Renal pelvis (tissue), 12 donors: ENCODE data around the gene MRPS27. TPM values are rescaled to one million over a fixed set of nuclear protein-coding genes. Genes with fewer than 3 reads are reported as not detected.
A peak's percentile ranks its signal among the peaks of the same experiment; 100 is the strongest.

ENCODE experiments used
- DNase-seq: peaks from one replicate; pipeline ENCODE4 v3.0.0-alpha.2; 2013
- long read RNA-seq, 16 experiments: transcript quantifications; one replicate each; lab custom pipeline, GENCODE V29; 2026
- polyA plus RNA-seq, 3 donors: library from polyadenylated mRNA; unstranded; fragments of 120-200 nt; gene quantifications; one replicate each; pipeline ENCODE4 v1.2.1, GENCODE V29; 2013; ENCODE audit not compliant: insufficient read length in 3 of 3

The MRPS27 gene
- 10 to 100 TPM; 62.5 to 70.7 (median 64.2) TPM for polyA plus RNA-seq
- long read RNA-seq, donor 1, transcript MRPS27-201 (11 exons, 2,785 nt): major isoform, 20 of 20 reads
- long read RNA-seq, donor 1, partial matches to known transcripts: 0 of 20 reads
- long read RNA-seq, donor 1, other reads (novel, unspliced or antisense): 0 of 20 reads
- long read RNA-seq, donor 2, transcript MRPS27-201 (11 exons, 2,785 nt): major isoform, 21 of 22 reads
- long read RNA-seq, donor 2, partial matches to known transcripts: 0 of 22 reads
- long read RNA-seq, donor 2, other reads (novel, unspliced or antisense): 0 of 22 reads
- long read RNA-seq, donor 3, transcript MRPS27-201 (11 exons, 2,785 nt): major isoform, 12 of 34 reads
- long read RNA-seq, donor 3, partial matches to known transcripts: 21 of 34 reads
- long read RNA-seq, donor 3, other reads (novel, unspliced or antisense): 0 of 34 reads
- long read RNA-seq, donor 4, transcript MRPS27-201 (11 exons, 2,785 nt): major isoform, 14 of 30 reads
- long read RNA-seq, donor 4, partial matches to known transcripts: 15 of 30 reads
- long read RNA-seq, donor 4, other reads (novel, unspliced or antisense): 0 of 30 reads
- long read RNA-seq, donor 5, transcript MRPS27-201 (11 exons, 2,785 nt): major isoform, 10 of 10 reads
- long read RNA-seq, donor 5, partial matches to known transcripts: 0 of 10 reads
- long read RNA-seq, donor 5, other reads (novel, unspliced or antisense): 0 of 10 reads
- long read RNA-seq, donor 6, transcript MRPS27-201 (11 exons, 2,785 nt): major isoform, 11 of 24 reads
- long read RNA-seq, donor 6, partial matches to known transcripts: 13 of 24 reads
- long read RNA-seq, donor 6, other reads (novel, unspliced or antisense): 0 of 24 reads
- long read RNA-seq, donor 7, transcript MRPS27-201 (11 exons, 2,785 nt): major isoform, 21 of 27 reads
- long read RNA-seq, donor 7, partial matches to known transcripts: 5 of 27 reads
- long read RNA-seq, donor 7, other reads (novel, unspliced or antisense): 0 of 27 reads
- long read RNA-seq, donor 8, transcript MRPS27-201 (11 exons, 2,785 nt): major isoform, 11 of 11 reads
- long read RNA-seq, donor 8, partial matches to known transcripts: 0 of 11 reads
- long read RNA-seq, donor 8, other reads (novel, unspliced or antisense): 0 of 11 reads
- long read RNA-seq, donor 9, transcript MRPS27-201 (11 exons, 2,785 nt): major isoform, 23 of 44 reads
- long read RNA-seq, donor 9, partial matches to known transcripts: 18 of 44 reads
- long read RNA-seq, donor 9, other reads (novel, unspliced or antisense): 0 of 44 reads
- long read RNA-seq, donor 10, transcript MRPS27-201 (11 exons, 2,785 nt): major isoform, 10 of 25 reads
- long read RNA-seq, donor 10, partial matches to known transcripts: 13 of 25 reads
- long read RNA-seq, donor 10, other reads (novel, unspliced or antisense): 0 of 25 reads
- long read RNA-seq, donor 11, transcript MRPS27-201 (11 exons, 2,785 nt): major isoform, 17 of 22 reads
- long read RNA-seq, donor 11, partial matches to known transcripts: 5 of 22 reads
- long read RNA-seq, donor 11, other reads (novel, unspliced or antisense): 0 of 22 reads
- long read RNA-seq, donor 12, transcript MRPS27-201 (11 exons, 2,785 nt): major isoform, 25 of 65 reads
- long read RNA-seq, donor 12, partial matches to known transcripts: 39 of 65 reads
- long read RNA-seq, donor 12, other reads (novel, unspliced or antisense): 0 of 65 reads
- long read RNA-seq, donor 13, transcript MRPS27-201 (11 exons, 2,785 nt): major isoform, 11 of 11 reads
- long read RNA-seq, donor 13, partial matches to known transcripts: 0 of 11 reads
- long read RNA-seq, donor 13, other reads (novel, unspliced or antisense): 0 of 11 reads
- long read RNA-seq, donor 14, transcript MRPS27-201 (11 exons, 2,785 nt): major isoform, 24 of 37 reads
- long read RNA-seq, donor 14, partial matches to known transcripts: 10 of 37 reads
- long read RNA-seq, donor 14, other reads (novel, unspliced or antisense): 0 of 37 reads
- long read RNA-seq, donor 15, transcript MRPS27-201 (11 exons, 2,785 nt): major isoform, 16 of 37 reads
- long read RNA-seq, donor 15, partial matches to known transcripts: 21 of 37 reads
- long read RNA-seq, donor 15, other reads (novel, unspliced or antisense): 0 of 37 reads
- long read RNA-seq, donor 16, transcript MRPS27-201 (11 exons, 2,785 nt): major isoform, 22 of 37 reads
- long read RNA-seq, donor 16, partial matches to known transcripts: 12 of 37 reads
- long read RNA-seq, donor 16, other reads (novel, unspliced or antisense): 0 of 37 reads

DNA sequence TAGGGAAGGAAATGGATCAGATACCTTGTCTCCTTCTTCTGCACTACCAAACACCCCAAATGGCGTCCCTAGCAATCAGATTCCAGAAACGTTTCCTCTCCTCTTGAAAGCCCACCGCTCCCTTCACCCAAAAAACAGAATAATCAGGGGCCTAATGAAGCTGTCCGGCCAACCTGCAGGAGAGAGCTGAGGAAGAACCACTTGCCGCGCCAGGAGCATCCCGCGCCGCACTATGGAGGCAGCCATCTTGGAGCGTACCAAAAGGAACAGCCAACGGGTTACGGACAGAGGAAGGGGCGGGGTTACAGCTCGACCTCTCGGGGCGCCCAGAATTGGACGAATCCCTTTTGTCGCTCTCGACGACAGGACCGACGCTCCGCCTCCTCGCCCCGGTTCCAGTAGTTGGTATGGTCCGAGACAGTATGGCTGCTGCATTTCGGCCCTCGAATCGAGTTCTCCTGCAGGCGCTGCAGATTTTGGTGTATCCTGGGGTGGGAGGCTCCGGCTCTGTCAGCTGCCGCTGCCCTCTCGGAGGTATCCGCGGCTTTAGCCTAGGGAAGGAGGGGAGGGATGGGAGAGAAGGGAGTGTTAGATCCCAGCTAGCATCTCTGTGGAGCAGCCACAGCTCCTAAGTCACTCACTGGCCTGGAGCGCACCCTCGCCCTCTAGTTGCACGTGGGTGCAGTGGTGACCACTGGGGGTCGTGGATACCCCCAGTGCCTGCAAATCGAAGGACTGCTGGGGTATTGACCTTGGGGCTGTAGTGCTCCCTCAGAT is at the start of gene MRPS27, which contains the start of gene PTCD2:
MRPS27 (minus strand) TSS at position 265 of the 777 bp plus-strand sequence; CDS start at position 246, 19 bp downstream.
PTCD2 (plus strand) TSS at position 398 of the 777 bp plus-strand sequence; CDS start at position 408, 10 bp downstream.
- DNase-seq: peak; percentile 98

DNA sequence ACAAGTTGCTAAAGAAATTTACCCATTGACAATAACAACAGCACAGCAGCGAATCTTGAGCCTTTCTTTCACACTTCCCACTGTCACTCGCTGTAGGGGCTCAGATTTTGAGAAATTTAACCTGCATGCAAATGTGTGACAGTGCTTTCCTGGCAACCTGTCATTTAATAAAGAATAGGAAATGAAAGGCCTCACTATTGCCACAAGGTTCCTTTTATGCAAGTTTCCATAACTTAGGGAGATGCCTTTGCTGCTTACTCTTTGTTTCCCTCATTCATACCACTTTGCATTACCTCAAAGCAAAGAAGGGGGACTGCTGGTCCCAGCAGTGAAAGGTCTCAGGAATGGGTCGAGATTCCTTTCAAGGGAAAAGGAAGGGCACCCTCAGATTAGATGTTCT is 49.7 kb upstream of the MRPS27 start:
- DNase-seq: no peak

DNA sequence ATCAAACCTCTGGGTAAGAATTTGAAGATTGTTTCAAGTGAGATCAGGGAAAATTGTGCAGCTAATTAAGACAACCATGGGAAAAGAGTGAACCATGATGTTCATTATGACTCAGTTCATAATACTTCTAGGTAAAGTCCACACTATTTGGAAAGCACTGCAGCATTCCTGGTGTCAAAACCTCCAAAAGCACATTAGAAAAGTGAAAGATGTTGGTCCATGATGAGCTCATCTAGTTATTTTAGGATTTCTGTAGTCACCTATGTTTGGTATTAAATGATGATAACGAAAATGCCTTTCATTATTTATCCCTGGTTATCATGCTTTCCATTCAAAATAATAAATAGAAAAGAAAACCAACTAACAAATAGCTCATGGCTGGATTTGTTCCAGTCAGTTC is 49.3 kb upstream of the MRPS27 start:
- no peak for DNase-seq

DNA sequence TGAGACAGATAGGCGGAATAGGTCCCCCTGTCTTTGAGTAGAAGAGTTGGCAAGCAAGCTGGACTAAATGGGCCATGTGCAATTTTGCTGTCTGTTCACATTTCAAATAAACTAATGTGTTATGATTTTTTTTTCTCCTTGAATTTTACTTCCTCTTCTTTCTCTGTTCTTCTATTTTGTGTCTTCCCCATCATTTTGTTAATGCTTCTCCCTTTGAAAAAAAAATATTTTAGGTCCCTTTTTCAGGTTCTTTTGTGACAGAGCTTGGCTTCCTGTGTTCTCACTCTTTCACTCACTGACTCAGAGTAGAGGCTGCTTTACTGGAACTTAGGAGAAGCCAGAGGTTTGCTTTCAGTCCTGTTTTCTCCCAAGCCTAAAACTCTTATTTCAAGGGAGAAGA is 48.2 kb upstream of the MRPS27 start:
- no peak for DNase-seq

DNA sequence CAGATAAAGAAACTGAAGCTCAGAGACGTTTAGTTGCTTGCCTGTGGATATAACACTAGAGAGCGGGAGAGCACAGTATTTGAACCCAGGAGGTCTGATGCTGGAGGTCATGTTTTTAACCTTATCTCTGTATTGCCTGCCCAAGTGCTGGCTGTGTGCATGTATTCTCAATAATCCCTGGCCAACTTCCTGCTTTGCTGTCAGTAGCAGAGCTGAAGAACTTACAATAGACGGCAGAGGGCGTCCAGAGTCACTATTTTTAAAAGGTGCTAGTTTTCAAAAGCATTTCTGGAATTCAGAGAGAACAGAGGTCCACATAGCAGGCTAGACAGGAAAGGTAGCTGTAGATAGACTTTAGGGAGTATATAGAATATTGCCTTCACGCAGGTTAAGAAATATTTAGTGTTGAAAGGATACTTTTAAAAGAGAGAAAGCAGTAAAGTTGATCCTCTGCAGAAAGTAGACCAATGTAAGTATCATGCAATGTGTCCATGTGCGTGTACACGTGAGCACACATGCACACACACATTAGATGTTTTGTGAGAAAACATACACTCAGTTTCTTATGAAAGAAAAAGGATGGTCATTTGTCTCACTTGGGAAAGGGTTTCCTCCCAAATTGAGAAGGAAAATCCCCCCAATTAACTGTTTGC is 46.4 kb upstream of the MRPS27 start:
- DNase-seq: peak; percentile 76

DNA sequence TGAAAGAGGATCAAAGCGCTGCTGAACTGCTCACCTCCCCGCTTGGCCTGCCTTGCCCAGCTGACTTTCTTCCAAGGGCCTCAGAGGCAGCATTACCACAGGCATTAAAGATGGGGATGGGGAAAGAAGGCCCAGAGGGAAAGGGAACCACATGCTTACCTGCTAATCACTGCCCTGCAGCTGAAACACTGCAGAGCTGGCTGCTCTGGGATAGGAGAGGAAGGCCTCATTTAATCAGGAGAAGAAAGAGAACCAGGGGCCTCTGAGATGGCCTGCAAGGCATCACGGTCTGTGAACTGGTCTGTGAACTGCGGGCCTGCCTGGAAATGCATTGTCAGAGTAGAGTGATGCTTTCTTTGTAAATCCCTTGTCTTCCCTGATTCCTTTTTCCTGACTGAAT is 44.9 kb upstream of the MRPS27 start:
- DNase-seq: no peak

DNA sequence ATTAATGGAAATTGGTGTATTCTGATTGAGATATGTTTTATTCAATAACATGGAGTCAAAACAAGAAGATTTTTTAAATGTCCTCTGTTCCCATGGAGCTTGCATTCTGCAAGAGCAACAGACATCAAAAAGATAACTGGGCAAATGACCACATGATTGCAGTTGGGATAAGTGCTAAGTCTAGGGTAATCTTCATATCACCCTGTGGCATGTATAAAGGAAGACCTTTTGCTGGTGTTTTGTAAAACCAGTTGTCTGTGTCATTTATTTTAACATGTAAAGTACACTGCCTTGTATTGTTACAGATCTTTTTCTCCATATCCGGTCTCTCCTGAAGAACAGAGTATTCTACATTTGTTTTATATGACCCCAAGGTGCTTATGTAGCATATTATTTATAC is 44.1 kb upstream of the MRPS27 start:
- no peak for DNase-seq

DNA sequence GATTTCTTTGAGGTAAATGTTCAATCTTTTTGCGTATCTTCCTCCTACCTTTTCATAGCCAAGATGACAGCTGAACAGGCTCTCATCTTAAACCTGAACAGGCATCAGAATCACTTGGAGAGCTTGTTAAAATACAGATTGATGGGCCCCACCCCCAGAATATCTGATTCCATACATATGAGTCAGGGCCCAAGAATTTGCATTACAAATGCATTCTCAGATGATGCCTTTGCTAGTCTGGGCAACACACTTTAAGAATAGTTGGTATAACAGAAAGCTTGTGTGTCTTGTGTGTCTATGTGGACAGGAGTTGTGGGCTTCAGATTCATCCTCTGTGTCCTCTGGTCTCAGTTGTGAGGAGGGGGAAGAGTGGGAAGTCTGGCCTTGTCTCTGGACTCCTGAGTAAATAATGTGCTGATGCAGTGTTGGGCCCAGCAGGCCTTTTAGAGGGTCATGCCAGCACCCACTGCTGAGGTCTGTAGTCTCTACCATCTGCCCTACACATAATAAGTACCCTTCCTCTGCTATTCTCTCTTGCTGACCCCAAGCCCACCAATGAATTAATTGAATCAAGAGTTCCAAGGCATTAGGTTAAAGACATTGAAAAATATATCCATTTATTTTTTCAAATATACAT is 43.2 kb upstream of the MRPS27 start:
- DNase-seq: no peak

DNA sequence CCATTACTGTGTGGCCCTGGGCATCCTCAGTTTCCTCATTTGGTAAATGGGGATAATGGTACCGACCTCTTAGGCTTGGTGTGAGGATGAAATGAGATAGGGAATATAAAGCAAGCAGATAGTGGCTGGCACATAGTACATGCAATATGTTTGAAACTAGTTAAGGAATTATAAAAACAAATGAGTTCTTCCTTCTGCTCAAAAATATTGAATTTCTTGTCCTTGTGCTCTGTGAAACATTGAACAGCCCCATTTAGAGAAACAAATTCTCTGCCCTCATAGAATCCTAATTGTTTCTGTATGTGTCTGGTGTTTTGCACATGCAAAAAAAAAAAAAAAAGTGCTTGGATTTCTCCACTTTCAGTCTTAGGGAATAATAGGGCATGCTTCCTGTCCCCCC is 39.8 kb upstream of the MRPS27 start:
- DNase-seq: no peak

DNA sequence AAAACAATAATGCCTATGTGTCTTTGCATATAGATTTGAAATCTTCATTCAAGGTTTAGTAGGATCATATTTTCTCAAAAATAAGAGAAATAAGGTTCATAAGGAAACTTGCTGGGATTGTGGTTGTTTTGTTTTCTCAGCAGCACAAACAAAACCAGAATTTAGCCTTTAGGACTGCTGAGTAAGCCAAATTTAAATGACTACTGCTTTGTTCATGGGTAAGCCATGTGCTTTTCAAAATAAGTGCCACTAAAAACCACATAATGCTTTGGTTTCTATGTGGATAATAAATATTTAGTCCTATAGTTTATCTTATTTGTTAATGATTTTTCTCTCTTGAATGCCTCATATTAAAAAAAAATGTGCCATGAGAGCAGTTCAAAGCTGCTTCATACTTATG is 38.9 kb upstream of the MRPS27 start:
- no peak for DNase-seq

DNA sequence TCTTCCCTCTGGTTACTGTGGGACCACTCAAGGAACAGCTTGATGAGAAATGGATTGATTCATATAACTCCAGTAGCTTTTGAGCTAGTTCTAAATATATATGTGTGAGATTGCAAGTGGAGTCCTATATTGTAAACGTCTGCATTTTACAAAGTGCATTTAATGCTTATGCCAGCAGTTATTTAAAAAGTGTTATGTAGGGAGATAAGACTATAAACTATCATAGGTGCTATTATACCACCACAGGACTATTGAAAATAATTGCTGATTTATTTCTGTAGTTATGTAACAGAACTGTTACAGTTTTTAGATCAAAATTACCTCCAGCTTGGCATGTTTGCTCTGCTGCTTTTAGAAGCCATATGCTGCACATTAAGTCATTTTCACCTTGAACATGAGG is 36.3 kb upstream of the MRPS27 start:
- no peak for DNase-seq

DNA sequence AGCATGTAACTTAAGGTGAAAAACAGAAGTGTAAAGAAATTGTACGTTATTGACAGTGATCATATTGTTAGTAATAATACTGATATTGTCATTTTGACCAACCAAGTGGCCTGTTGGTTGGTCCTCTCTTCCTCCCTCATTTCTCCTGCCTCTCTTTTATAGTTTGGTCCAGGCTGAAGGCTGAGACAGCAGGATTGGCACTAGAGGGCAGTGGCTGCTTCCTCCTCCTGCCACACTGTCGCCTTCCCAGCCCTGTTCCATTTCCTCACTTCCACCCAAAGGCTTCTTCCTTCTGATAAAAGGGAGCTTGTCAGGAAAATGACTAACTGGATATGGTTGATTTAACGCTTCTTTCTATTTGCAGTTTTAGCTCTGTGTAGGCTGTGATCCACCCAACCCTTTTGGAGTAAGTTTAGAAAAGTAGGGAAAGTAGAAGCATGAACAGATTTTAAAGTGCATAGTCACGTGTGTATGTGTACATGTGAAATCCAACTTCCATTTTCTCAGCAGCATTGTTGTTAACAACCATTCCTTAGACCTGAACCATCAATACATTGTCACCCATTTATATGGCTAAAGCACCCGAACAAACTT is 35.8 kb upstream of the MRPS27 start:
- peak; percentile 8 for DNase-seq

DNA sequence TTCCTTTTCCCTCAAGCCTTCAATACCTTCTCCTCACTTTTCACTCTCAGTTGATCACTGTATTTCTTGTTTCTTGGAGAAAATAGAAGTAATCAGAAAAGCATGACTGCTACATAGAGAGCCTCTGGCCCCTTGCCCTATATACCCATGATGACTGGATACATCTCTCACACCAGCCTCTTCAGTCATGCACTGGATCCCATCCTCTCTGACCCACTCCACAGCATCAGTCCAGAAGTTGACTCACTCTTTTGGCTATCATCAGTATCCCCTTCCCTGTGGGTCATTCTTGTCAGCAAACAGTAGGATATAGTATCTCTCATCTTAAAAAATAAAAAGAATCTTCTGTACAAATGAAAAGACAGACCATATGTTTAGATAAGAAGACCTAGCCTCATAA is 33.0 kb upstream of the MRPS27 start:
- DNase-seq: no peak

DNA sequence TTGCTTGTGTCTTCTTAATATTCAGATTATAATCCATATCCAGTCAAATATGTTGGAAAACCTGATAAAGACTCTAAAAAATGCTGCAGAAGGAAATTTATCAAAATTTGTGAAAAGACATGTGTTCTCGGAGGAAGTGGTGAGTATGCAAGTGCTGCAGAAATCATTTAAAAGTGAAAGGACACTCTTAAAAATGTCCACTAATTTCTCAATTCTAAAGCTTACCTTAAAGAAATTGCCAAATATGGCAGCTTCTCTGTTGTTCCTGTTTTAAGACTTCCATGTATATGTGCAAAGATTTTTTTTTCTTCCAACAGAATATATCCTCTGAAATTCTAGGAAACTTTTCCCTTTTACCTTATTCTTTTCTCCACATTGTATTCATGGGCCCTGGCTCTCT is 32.6 kb upstream of the MRPS27 start:
- DNase-seq: no peak

DNA sequence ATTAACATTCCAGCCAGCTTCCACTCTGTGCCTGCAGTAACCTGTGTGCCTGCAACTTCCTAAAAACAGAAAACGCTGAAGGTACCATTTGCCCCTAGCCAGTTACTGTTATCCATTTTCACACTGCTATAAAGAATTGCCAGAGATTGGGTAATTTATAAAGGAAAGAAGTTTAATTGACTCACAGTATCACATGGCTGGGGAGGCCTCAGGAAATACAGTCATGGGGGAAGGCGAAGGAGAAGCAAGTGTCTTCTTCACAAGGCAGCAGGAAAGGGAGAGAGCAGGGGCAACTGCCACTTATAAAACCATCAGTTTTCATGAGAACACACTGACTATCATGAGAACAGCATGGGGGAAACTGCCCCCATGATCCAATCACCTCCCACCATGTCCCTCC is 31.3 kb upstream of the MRPS27 start:
- DNase-seq: no peak

DNA sequence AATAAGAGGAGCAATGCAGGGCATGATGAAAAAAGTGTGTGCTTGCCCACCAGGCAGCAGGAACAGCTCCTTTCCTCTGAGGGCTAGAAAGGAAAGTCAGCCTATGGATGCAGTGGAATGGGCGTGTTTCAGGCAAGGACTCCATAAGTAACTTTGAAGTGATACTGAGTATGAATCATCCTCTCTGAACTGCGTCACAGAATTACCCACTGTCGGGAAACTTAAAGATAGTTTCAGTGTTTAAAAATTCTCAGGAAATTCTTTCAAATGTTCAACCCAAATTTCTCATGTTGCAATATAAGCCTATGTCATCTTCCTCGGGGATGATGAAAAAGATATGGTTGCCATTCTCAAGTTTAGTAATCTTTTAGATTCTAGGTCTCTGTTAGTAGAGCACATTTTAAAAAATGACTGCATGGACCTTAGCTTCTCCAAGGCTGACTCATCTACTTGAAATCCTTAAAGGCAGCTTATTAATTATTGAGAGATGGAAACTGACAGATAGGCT is 27.8 kb upstream of the MRPS27 start:
- DNase-seq: no peak

DNA sequence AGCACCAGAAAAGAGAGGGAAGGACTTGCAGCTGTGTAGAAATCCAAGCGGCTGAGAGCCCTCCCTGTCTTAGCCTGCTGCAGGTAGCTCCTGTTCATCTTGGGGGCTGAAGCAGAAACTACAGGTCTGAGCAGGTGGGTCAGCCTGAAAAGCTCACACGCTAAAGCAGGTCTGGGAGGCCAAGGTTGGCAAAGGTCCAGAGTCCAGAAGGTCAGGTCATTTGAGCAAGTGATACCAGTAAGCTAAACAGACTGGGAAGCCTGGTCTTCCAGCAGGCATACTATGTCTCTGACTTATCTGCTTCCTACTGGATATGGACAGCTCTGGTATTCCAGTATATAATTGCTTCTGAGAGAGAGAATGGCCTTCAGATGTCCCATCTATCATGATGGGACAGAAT is 26.4 kb upstream of the MRPS27 start:
- DNase-seq: no peak
